ENCODE measurements around the gene ZNHIT3.
A peak's percentile ranks its signal among the peaks of the same experiment; 100 is the strongest.

ZNHIT3 gene

DNA sequence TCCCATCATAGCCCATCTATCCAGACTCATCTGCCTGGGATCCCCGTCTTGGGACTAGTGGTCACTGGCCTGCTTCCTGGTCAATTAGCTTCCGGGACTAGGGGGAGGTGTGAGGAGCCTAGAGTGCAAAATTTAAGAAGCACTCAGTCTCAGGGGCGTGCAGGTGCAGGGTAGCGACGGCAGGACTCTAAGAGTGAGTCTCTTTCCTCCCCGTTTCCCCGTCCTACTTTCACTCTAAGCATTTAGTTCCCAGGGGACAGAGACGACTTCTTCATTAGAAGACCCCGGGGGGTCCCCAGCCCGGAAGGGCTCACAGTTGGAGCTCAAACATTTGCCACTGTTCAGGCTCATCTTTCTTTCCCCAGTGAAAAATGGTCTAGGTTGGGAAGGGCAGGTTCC, 677 bp upstream of the ZNHIT3 start:
- H3K4me3 ChIP-seq (ENCODE audit: control insufficient read depth, low read depth, low read length), result peak overlapping the region; percentile 85
- no peak for DNase-seq (ENCODE audit: low read depth)
- TF ChIP-seq, protein P1, sequence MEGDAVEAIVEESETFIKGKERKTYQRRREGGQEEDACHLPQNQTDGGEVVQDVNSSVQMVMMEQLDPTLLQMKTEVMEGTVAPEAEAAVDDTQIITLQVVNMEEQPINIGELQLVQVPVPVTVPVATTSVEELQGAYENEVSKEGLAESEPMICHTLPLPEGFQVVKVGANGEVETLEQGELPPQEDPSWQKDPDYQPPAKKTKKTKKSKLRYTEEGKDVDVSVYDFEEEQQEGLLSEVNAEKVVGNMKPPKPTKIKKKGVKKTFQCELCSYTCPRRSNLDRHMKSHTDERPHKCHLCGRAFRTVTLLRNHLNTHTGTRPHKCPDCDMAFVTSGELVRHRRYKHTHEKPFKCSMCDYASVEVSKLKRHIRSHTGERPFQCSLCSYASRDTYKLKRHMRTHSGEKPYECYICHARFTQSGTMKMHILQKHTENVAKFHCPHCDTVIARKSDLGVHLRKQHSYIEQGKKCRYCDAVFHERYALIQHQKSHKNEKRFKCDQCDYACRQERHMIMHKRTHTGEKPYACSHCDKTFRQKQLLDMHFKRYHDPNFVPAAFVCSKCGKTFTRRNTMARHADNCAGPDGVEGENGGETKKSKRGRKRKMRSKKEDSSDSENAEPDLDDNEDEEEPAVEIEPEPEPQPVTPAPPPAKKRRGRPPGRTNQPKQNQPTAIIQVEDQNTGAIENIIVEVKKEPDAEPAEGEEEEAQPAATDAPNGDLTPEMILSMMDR (conservative IDR thresholded peaks at IDR 0.05; ENCODE audit: control insufficient read depth, insufficient read depth, low read depth, low read length), result no peak

DNA sequence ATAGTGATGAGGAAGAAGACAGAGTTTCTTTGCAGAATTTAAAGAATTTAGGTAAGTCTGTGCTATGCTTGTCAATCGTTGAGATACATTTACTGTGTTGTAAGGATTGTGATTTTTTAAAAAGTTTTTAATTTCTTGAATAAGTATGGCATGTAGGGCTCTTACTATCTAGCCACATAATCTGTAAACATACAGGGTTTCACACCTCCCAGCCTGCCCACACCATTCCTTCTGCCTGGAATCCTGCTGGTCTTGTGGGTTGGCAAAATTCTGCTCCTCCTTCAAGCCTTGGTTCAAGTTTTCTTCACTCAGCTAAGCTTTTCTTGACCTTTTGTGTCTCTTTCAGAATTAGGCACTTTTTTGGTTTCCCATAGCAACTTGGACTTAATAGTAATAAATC, 7.5 kb downstream of the ZNHIT3 start:
- no peak overlapping the region for H3K4me3 ChIP-seq (ENCODE audit: control insufficient read depth, low read depth, low read length)
- no peak for DNase-seq (ENCODE audit: low read depth)
- TF ChIP-seq, protein P1 (conservative IDR thresholded peaks at IDR 0.05; ENCODE audit: control insufficient read depth, insufficient read depth, low read depth, low read length), result no peak

GRCh38 chr17:36494674-36495073, 8.2 kb downstream of the ZNHIT3 start:
- no peak overlapping the region for H3K4me3 ChIP-seq (ENCODE audit: control insufficient read depth, low read depth, low read length)
- DNase-seq (ENCODE audit: low read depth), result no peak
- TF ChIP-seq, protein P1 (conservative IDR thresholded peaks at IDR 0.05; ENCODE audit: control insufficient read depth, insufficient read depth, low read depth, low read length), result no peak

GRCh38 chr17:36495076-36495578, 8.6 kb downstream of the ZNHIT3 start:
- TF ChIP-seq, protein P1 (conservative IDR thresholded peaks at IDR 0.05; ENCODE audit: control insufficient read depth, insufficient read depth, low read depth, low read length), result no peak

GRCh38 chr17:36496018-36496789, 9.7 kb downstream of the ZNHIT3 start:
- no peak for DNase-seq (ENCODE audit: low read depth)
- H3K4me3 ChIP-seq (ENCODE audit: control insufficient read depth, low read depth, low read length), result no peak overlapping the region
- TF ChIP-seq, protein P1 (conservative IDR thresholded peaks at IDR 0.05; ENCODE audit: control insufficient read depth, insufficient read depth, low read depth, low read length), result no peak

More at GRCh38 chr17:36495076-36495578, 8.6 kb downstream of the ZNHIT3 start:
- H3K4me3 ChIP-seq (ENCODE audit: control insufficient read depth, low read depth, low read length), result no peak overlapping the region
- DNase-seq (ENCODE audit: low read depth), result no peak

- TF ChIP-seq, protein P1 (conservative IDR thresholded peaks at IDR 0.05; ENCODE audit: control insufficient read depth, insufficient read depth, low read depth, low read length), result no peak
- H3K4me3 ChIP-seq (ENCODE audit: control insufficient read depth, low read depth, low read length), result no peak overlapping the region
- DNase-seq (ENCODE audit: low read depth), result peak; percentile 12
These were observed 11.7 kb downstream of the ZNHIT3 start for GRCh38 chr17:36498155-36498554.
